Liver (tissue), 9 donors: Measurements from ENCODE around the gene OLIG1. TPM values are rescaled to one million over a fixed set of nuclear protein-coding genes. Genes with fewer than 3 reads are reported as not detected.

Source experiments
- DNase-seq: peaks from one replicate; pipeline ENCODE4 v3.0.0-alpha.2; 2017; ENCODE audit warnings: low spot score
- H3K27ac ChIP-seq, 2 donors: one replicate each; pipeline ENCODE4 v1.7.0; 2013; ENCODE audit warnings: inconsistent platforms in 2 of 2, low read length in 2 of 2, control low read depth in 1 of 2, low read depth in 1 of 2, mild to moderate bottlenecking in 1 of 2
- H3K27me3 ChIP-seq, 4 donors: one replicate each; pipeline versions ENCODE4 v1.6.1 to v1.7.0; 2013; ENCODE audit warnings: low read length in 3 of 4, inconsistent platforms in 1 of 4, mild to moderate bottlenecking in 1 of 4, moderate library complexity in 1 of 4; ENCODE audit not compliant: control insufficient read depth in 4 of 4, insufficient read depth in 4 of 4
- H3K36me3 ChIP-seq, 4 donors: one replicate each; pipeline versions ENCODE4 v1.6.1 to v1.7.0; 2013; ENCODE audit warnings: low read length in 3 of 4, mild to moderate bottlenecking in 3 of 4, low read depth in 1 of 4, moderate library complexity in 1 of 4; ENCODE audit not compliant: control insufficient read depth in 4 of 4, insufficient read depth in 3 of 4
- H3K4me1 ChIP-seq, 4 donors: one replicate each; pipeline versions ENCODE4 v1.6.1 to v1.7.0; 2013; ENCODE audit warnings: low read length in 3 of 4, mild to moderate bottlenecking in 3 of 4, moderate library complexity in 1 of 4; ENCODE audit not compliant: control insufficient read depth in 4 of 4, insufficient read depth in 4 of 4
- H3K4me3 ChIP-seq, 3 donors: one replicate each; pipeline versions ENCODE4 v1.6.1 to v1.7.0; 2013; ENCODE audit warnings: low read length in 3 of 3, control low read depth in 1 of 3, low read depth in 1 of 3, mild to moderate bottlenecking in 1 of 3
- H3K9ac ChIP-seq, 2 donors: one replicate each; pipeline ENCODE4 v1.7.0; 2013; ENCODE audit warnings: low read length in 2 of 2, mild to moderate bottlenecking in 2 of 2, moderate library complexity in 2 of 2, control low read depth in 1 of 2, low read depth in 1 of 2
- H3K9me3 ChIP-seq, 4 donors: one replicate each; pipeline versions ENCODE4 v1.6.1 to v1.7.0; 2013; ENCODE audit warnings: low read length in 3 of 4; ENCODE audit not compliant: control insufficient read depth in 4 of 4
- EGR1 ChIP-seq, 2 donors: IDR thresholded peaks; 2 replicates each; pipeline ENCODE4 v1.6.1; 2016 to 2018; ENCODE audit warnings: antibody characterized with exemption in 2 of 2, low read depth in 2 of 2
- FOXA1 ChIP-seq: IDR thresholded peaks from 2 replicates; pipeline ENCODE4 v1.6.1; 2016; ENCODE audit warnings: antibody characterized with exemption
- FOXA2 ChIP-seq: IDR thresholded peaks from 2 replicates; pipeline ENCODE4 v1.6.1; 2016; ENCODE audit warnings: antibody characterized with exemption
- GABPA ChIP-seq, 2 donors: IDR thresholded peaks in 1 of 2; conservative IDR thresholded peaks in 1 of 2; 2 replicates each; pipeline ENCODE4 v1.6.1; 2016; ENCODE audit warnings: antibody characterized with exemption in 2 of 2, mild to moderate bottlenecking in 1 of 2, moderate library complexity in 1 of 2
- HNF4A ChIP-seq, 2 donors: conservative IDR thresholded peaks; 2 replicates each; pipeline ENCODE4 v1.6.1; 2016; ENCODE audit warnings: antibody characterized with exemption in 2 of 2, mild to moderate bottlenecking in 2 of 2
- HNF4G ChIP-seq: IDR thresholded peaks from 2 replicates; pipeline ENCODE4 v1.6.1; 2016; ENCODE audit warnings: antibody characterized with exemption
- JUND ChIP-seq, 2 donors: IDR thresholded peaks; 2 replicates each; pipeline ENCODE4 v1.6.1; 2016; ENCODE audit warnings: antibody characterized with exemption in 2 of 2
- NR2F2 ChIP-seq: IDR thresholded peaks from 2 replicates; pipeline ENCODE4 v1.6.1; 2016; ENCODE audit warnings: antibody characterized with exemption
- RXRA ChIP-seq, 2 donors: IDR thresholded peaks; 2 replicates each; pipeline ENCODE4 v1.6.1; 2017 to 2018; ENCODE audit warnings: antibody characterized with exemption in 2 of 2, mild to moderate bottlenecking in 1 of 2
- SP1 ChIP-seq: IDR thresholded peaks from 2 replicates; pipeline ENCODE4 v1.6.1; 2018; ENCODE audit warnings: antibody characterized with exemption, mild to moderate bottlenecking
- YY1 ChIP-seq: IDR thresholded peaks from 2 replicates; pipeline ENCODE4 v1.6.1; 2016; ENCODE audit warnings: antibody characterized with exemption, mild to moderate bottlenecking
- WGBS: extraction: QIAGEN DNeasy Blood & Tissue Kit; methylation state at CpG from one replicate; pipeline ENCODE4 v1.1.7; 2013; 5-methylcytosine and 5-hydroxymethylcytosine counted together
- polyA plus RNA-seq, 2 donors: library from polyadenylated mRNA; stranded (reverse) in 1 of 2; unstranded in 1 of 2; fragments of 200-250 nt in 1 of 2; fragments of >200 nt in 1 of 2; fragmentation: Nextera tagmentation in 1 of 2; extraction: Ambion mirVana in 1 of 2; gene quantifications; one replicate each; pipeline versions ENCODE4 v1.2.1 to v1.2.3, GENCODE V29; 2013 to 2015
- total RNA-seq, 2 donors: library from RNA; depleted of rRNA; stranded (reverse); fragments of >200 nt; gene quantifications; one replicate each; pipeline ENCODE4 v1.2.3, GENCODE V29; 2014
- TF ChIP-seq, protein P1 (sequence below): IDR thresholded peaks from 2 replicates; pipeline ENCODE4 v1.6.1; 2016; ENCODE audit warnings: antibody characterized with exemption
- TF ChIP-seq, protein P2 (sequence below): fragments of 150-350 bp; IDR thresholded peaks from 2 replicates; pipeline ENCODE4 v1.5.1; 2017; ENCODE audit warnings: improper control_type of control experiment, low read depth, low read length; ENCODE audit not compliant: missing input control
- TF ChIP-seq, protein P3 (sequence below): IDR thresholded peaks from 2 replicates; pipeline ENCODE4 v1.6.1; 2016; ENCODE audit warnings: antibody characterized with exemption
- donor health status: healthy.
- donor health status: healthy.
- donor health status: healthy.
- donor health status: healthy.
- donor health status: healthy.

The OLIG1 gene
- total and polyA plus RNA-seq, 4 donors, result 0.19 TPM; not detected in 3

DNA sequence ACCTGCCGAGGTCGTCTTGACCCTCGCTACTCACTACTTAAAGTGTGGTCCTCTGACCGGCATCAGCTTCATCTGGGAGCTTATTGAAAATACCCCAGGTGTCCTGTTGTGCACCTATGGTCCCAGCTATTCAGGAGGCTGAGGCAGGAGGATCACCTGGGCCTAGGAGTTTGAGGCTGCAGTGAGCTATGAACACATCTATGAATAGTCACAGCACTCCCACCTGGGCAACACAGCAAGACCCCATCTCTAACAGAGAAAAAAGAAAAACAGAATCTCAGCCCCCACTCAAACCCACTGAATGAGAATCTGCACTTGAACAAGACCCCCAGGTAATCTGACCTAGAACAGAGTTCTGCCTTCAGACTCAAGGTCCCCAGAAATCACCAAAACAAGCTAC is 8.7 kb upstream of the OLIG1 start:
- no peak overlapping the region for H3K4me3 ChIP-seq
- no peaks in the 10 kb centered on the region for H3K36me3 ChIP-seq
- no peak overlapping the region for H3K27ac ChIP-seq
- H3K4me1 ChIP-seq, result peaks cover 0 to 22% (median 20%) of the 10 kb centered on the region in 4 donors
- no peak for DNase-seq
- H3K9me3 ChIP-seq, result no peaks in the 10 kb centered on the region
- TF ChIP-seq YY1, result no peak
- TF ChIP-seq GABPA (IDR thresholded peaks at IDR 0.05 in 1 of 2, conservative IDR thresholded peaks at IDR 0.05 in 1 of 2), result no peak
- no peak for TF ChIP-seq EGR1 (IDR thresholded peaks at IDR 0.05; ENCODE audit: low read depth in 2 of 2)
- TF ChIP-seq, protein P1, sequence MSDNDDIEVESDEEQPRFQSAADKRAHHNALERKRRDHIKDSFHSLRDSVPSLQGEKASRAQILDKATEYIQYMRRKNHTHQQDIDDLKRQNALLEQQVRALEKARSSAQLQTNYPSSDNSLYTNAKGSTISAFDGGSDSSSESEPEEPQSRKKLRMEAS, result no peak
- no peak for TF ChIP-seq NR2F2
- no peak for TF ChIP-seq HNF4A (conservative IDR thresholded peaks at IDR 0.05)
- TF ChIP-seq, protein P2, sequence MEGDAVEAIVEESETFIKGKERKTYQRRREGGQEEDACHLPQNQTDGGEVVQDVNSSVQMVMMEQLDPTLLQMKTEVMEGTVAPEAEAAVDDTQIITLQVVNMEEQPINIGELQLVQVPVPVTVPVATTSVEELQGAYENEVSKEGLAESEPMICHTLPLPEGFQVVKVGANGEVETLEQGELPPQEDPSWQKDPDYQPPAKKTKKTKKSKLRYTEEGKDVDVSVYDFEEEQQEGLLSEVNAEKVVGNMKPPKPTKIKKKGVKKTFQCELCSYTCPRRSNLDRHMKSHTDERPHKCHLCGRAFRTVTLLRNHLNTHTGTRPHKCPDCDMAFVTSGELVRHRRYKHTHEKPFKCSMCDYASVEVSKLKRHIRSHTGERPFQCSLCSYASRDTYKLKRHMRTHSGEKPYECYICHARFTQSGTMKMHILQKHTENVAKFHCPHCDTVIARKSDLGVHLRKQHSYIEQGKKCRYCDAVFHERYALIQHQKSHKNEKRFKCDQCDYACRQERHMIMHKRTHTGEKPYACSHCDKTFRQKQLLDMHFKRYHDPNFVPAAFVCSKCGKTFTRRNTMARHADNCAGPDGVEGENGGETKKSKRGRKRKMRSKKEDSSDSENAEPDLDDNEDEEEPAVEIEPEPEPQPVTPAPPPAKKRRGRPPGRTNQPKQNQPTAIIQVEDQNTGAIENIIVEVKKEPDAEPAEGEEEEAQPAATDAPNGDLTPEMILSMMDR, result no peak
- 98% methylated on average over 4 of the region's 4 CpGs for WGBS
- H3K9ac ChIP-seq, result no peak overlapping the region
- peaks cover 0 to 2% (median 0%) of the 10 kb centered on the region in 4 donors for H3K27me3 ChIP-seq

DNA sequence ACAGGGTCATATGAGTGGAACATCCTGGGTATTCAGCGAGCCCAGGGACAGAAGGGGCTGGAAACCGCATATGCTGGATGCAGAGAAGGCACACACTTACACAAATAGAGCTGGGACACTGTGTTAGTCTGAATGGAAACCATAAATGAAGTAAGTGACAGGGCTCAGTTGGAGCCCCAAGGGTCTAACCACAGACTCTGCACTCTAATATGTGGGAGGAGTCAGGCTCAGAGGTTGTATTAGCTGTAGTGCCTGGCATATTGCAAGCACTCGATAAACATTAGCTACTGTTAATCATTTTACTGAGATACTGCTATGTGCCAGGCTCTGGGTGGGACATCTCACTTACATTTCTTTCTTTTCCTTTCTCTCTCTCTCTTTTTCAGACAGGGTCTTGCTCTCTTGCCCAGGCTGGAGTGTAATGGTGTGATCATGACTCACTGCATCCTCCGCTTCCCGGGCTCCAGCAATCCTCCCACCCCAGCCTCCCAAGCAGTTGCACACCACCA is 6.5 kb upstream of the OLIG1 start:
- H3K9me3 ChIP-seq, result no peaks in the 10 kb centered on the region
- peaks cover 0 to 8% (median 3%) of the 10 kb centered on the region in 4 donors for H3K27me3 ChIP-seq
- no peak overlapping the region for H3K27ac ChIP-seq
- no peak overlapping the region for H3K9ac ChIP-seq
- no peak overlapping the region for H3K4me3 ChIP-seq
- peaks cover 0 to 19% (median 17%) of the 10 kb centered on the region in 4 donors for H3K4me1 ChIP-seq
- 93% methylated on average over 5 of the region's 5 CpGs for WGBS
- DNase-seq, result no peak
- TF ChIP-seq FOXA2 (no peak), RXRA (IDR thresholded peaks at IDR 0.05) (no peak), GABPA (IDR thresholded peaks at IDR 0.05 in 1 of 2, conservative IDR thresholded peaks at IDR 0.05 in 1 of 2) (no peak), SP1 (no peak), JUND (IDR thresholded peaks at IDR 0.05) (no peak), HNF4A (conservative IDR thresholded peaks at IDR 0.05) (no peak), HNF4G (no peak), FOXA1 (no peak), YY1 (no peak)
- TF ChIP-seq, protein P3, sequence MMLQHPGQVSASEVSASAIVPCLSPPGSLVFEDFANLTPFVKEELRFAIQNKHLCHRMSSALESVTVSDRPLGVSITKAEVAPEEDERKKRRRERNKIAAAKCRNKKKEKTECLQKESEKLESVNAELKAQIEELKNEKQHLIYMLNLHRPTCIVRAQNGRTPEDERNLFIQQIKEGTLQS, result no peak
- TF ChIP-seq, protein P1, result no peak
- TF ChIP-seq, protein P2, result no peak
- no peaks in the 10 kb centered on the region for H3K36me3 ChIP-seq
